ENCODE measurements around the gene KRTAP21-1. TPM values are rescaled to one million over a fixed set of nuclear protein-coding genes. Genes with fewer than 3 reads are reported as not detected.

KRTAP21-1 gene
- total and polyA plus RNA-seq, 2 of the 8 experiments (the other 6 are each of a cell fraction or from before 2014, with no cell fraction given): not detected

DNA sequence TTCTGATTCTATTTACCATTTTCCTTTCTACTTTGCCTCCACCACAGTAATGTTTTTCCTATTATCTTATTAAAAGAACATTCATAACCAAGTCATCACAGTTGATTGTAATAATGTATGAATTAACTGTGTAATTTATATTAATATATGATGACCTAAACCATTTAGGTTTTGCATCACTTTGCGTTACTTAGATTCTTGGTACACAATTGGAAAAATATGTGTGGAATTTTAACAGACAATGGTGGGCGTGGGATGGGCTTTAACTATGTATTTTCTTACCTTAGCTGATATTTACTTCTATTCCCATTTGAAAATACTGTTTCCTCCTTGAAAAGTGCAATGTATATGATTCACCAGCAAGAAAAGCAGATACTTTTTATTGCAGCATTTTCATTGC is 40.3 kb downstream of the KRTAP21-1 start:
- Histone ChIP-seq H3K79me2 (ENCODE audit: control insufficient read depth in 1 of 2, insufficient read depth in 2 of 2, low read length in 2 of 2) (no peaks in the 10 kb centered on the region), H2AFZ (ENCODE audit: low read length) (no peak overlapping the region), H2BK120ac (replicated peaks; ENCODE audit: low read depth, low read length) (no peak overlapping the region), H2AK5ac (ENCODE audit: low read depth, low read length) (no peak overlapping the region), H3K9me3 (ENCODE audit: insufficient read depth in 2 of 2, low read depth in 1 of 2, low read length in 1 of 2) (no peaks in the 10 kb centered on the region; a peak in 1 of 4 replicates), H3K4me1 (replicated peaks in 1 of 4; ENCODE audit: control insufficient read depth in 3 of 4, insufficient read depth in 4 of 4, low read length in 3 of 4) (no peaks in the 10 kb centered on the region), H2BK20ac (ENCODE audit: low read length) (no peak overlapping the region), H3K27me3 (replicated peaks in 1 of 4; ENCODE audit: control insufficient read depth in 3 of 4, extremely low read depth in 1 of 4, insufficient read depth in 3 of 4, low read length in 3 of 4) (no peaks in the 10 kb centered on the region), H3K4me3 (ENCODE audit: extremely low read depth in 1 of 4, insufficient read depth in 2 of 4, low read depth in 3 of 4, low read length in 4 of 4) (no peak overlapping the region), H3K4me2 (ENCODE audit: insufficient read depth in 1 of 2, low read depth in 2 of 2, low read length in 2 of 2) (no peak overlapping the region), H3K14ac (ENCODE audit: insufficient read length) (no peak overlapping the region), H3K56ac (replicated peaks; ENCODE audit: insufficient read length, low read depth, low read length) (no peak overlapping the region), H4K20me1 (replicated peaks in 1 of 2; ENCODE audit: control insufficient read depth in 1 of 2, insufficient read depth in 2 of 2, low read length in 2 of 2) (no peaks in the 10 kb centered on the region), H4K91ac (replicated peaks; ENCODE audit: insufficient read length, low read length) (no peak overlapping the region), H4K8ac (ENCODE audit: extremely low read depth, insufficient read depth, low read length) (no peak overlapping the region), H3K23ac (ENCODE audit: insufficient read length) (no peak overlapping the region), H3K79me1 (ENCODE audit: low read depth, low read length) (no peaks in the 10 kb centered on the region), H3K27ac (ENCODE audit: low read depth, low read length) (no peak overlapping the region), H3K36me3 (ENCODE audit: control insufficient read depth in 2 of 4, insufficient read depth in 4 of 4, low read length in 3 of 4) (no peaks in the 10 kb centered on the region), H3K4ac (replicated peaks; ENCODE audit: insufficient read length, low read depth, low read length) (no peak overlapping the region), H2BK15ac (ENCODE audit: low read length) (no peak overlapping the region), H2BK5ac (ENCODE audit: low read depth, low read length) (no peak overlapping the region), H4K5ac (ENCODE audit: insufficient read length, low read depth, low read length) (no peak overlapping the region), H3K18ac (ENCODE audit: extremely low read depth, low read length) (no peak overlapping the region), H3K23me2 (ENCODE audit: low read depth, low read length) (no peaks in the 10 kb centered on the region), H2BK12ac (ENCODE audit: low read depth, low read length) (no peak overlapping the region), H3K9ac (replicated peaks in 1 of 4; ENCODE audit: extremely low read depth in 1 of 4, low read depth in 3 of 4, low read length in 3 of 4) (no peak overlapping the region)
- no peak for FAIRE-seq
- CTCF ChIA-PET (ENCODE audit: partially characterized antibody): no interaction called here
- TF ChIP-seq SIX5 (IDR thresholded peaks at IDR 0.05; ENCODE audit: low read depth, low read length): no peak
- no peak for TF ChIP-seq TAF1 (IDR thresholded peaks at IDR 0.05; ENCODE audit: low read depth, low read length)
- no peak for TF ChIP-seq ZNF274 (IDR thresholded peaks at IDR 0.05; ENCODE audit: borderline replicate concordance, extremely low read depth, low read length)
- no peak for TF ChIP-seq SP1 (IDR thresholded peaks at IDR 0.05; ENCODE audit: low read depth, low read length)
- TF ChIP-seq ASH2L (IDR thresholded peaks at IDR 0.05; ENCODE audit: low read length): no peak
- TF ChIP-seq TAF7 (optimal IDR thresholded peaks at IDR 0.05; ENCODE audit: borderline replicate concordance, low read depth, low read length): no peak
- no peak for TF ChIP-seq SIRT6 (IDR thresholded peaks at IDR 0.05; ENCODE audit: low read length)
- TF ChIP-seq SP2 (IDR thresholded peaks at IDR 0.05; ENCODE audit: low read length): no peak
- TF ChIP-seq KDM4A (IDR thresholded peaks at IDR 0.05; ENCODE audit: low read depth, low read length, severe bottlenecking): no peak
- TF ChIP-seq POLR2AphosphoS5 (IDR thresholded peaks at IDR 0.05; ENCODE audit: low read depth, low read length): no peak
- no peak for TF ChIP-seq BACH1 (IDR thresholded peaks at IDR 0.05; ENCODE audit: low read length)
- TF ChIP-seq, protein P1, sequence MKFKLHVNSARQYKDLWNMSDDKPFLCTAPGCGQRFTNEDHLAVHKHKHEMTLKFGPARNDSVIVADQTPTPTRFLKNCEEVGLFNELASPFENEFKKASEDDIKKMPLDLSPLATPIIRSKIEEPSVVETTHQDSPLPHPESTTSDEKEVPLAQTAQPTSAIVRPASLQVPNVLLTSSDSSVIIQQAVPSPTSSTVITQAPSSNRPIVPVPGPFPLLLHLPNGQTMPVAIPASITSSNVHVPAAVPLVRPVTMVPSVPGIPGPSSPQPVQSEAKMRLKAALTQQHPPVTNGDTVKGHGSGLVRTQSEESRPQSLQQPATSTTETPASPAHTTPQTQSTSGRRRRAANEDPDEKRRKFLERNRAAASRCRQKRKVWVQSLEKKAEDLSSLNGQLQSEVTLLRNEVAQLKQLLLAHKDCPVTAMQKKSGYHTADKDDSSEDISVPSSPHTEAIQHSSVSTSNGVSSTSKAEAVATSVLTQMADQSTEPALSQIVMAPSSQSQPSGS (IDR thresholded peaks at IDR 0.05; ENCODE audit: low read length): no peak
- no peak for TF ChIP-seq SRF (IDR thresholded peaks at IDR 0.05; ENCODE audit: low read depth, low read length)
- no peak for TF ChIP-seq GABPA (IDR thresholded peaks at IDR 0.05; ENCODE audit: borderline replicate concordance, insufficient read depth, low read length)
- no peak for TF ChIP-seq SIN3A (conservative IDR thresholded peaks at IDR 0.05 in 1 of 2, IDR thresholded peaks at IDR 0.05 in 1 of 2; ENCODE audit: low read depth in 1 of 2, low read length in 2 of 2)
- DNase-seq (ENCODE audit: low read depth in 1 of 2, low spot score in 2 of 2): no peak
- WGBS, 2 experiments (ENCODE audit: extremely low coverage in 1 of 2, insufficient coverage in 1 of 2, insufficient read length in 1 of 2, insufficient replicate concordance in 2 of 2, low coverage in 1 of 2, low lambda C conversion rate in 2 of 2, missing lambda C conversion rate in 1 of 2): 73% methylated on average over 2 of the region's 2 CpGs; no CpG with 5 or more reads in 1 of the 2 experiments
- POLR2A ChIA-PET (ENCODE audit: partially characterized antibody): no interaction called here

Measured in H1 (cell line).